Medulla oblongata (tissue), 1 donor: ENCODE measurements around the gene CBFA2T2.
"Not testable (repeated sequence)": the region's sequence is repeated elsewhere in the genome, so short reads cannot be mapped to it uniquely, and the experiment has no call there.

Experiments
- DNase-seq: peaks from one replicate; pipeline ENCODE4 v3.0.0-alpha.2; 2015; ENCODE audit errors: extremely low spot score

The CBFA2T2 gene

DNA sequence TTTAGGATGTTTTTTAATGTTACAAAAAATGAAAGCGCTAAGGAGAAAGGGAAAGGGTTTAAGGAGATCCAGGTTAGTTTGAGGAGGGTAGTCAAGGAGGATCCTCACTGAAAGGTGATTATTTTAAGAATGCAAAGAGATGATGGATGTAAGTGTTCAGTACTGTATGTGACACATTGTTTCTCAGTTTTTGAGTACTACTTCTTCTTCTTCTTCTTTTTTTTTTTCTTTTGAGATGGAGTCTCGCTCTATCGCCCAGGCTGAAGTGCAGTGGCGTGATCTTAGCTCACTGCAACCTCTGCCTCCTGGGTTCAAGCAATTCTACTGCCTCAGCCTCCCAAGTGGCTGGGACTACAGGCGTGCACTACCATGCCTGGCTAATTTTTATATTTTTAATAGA, 83.4 kb downstream of the CBFA2T2 start:
- not testable (repeated sequence) for DNase-seq

DNA sequence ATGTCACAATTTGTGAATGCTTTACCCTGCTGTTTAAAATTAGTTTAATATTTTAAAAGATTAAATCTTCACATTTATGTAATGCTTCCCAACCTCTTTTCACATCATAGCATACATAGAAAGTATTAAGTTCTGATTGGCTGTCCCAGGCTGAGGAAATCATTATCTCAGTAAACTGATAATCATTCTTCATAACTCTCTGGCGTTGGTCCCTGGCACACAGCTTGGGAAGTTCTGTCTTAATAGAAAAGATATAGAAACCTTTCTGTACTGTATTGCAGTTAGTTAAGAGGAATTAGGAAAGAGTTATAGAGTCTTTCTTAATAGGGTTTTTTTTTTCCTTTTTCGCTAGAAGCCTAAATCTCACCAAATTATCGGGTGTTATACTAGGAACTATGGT, 85.4 kb downstream of the CBFA2T2 start:
- DNase-seq: no peak

DNA sequence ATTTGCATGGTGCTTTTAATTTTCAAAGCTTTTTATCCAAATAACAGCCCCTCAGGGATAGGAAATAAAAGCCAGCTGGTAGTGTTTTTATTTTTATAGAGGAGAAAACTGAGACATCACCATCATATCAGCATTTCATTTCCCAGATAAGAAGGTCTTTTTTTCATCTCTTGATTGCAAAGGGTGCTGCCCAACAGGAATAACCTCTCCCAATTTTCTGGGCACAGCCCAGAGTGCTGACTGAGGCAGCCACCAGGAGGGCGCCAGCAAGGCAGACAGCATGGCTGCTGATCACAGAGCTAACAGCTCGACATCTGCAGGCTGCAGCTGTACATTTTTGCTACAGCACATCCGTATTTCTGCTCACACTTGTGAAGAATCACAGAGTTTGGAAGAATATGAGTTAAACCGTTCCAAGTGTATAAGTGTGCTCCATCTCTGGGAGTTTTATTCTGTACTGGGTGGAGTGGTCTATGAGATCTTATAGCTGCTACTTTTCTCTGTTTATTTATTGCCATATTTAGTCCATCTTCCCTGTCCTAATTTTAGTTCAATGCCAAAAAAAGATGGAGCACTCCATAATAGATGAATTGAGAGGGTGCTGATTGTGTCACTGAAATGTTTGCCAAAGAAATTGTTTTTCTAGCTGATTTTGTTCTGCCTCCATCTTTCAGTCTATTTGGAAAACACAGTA, 86.7 kb downstream of the CBFA2T2 start:
- no peak for DNase-seq

DNA sequence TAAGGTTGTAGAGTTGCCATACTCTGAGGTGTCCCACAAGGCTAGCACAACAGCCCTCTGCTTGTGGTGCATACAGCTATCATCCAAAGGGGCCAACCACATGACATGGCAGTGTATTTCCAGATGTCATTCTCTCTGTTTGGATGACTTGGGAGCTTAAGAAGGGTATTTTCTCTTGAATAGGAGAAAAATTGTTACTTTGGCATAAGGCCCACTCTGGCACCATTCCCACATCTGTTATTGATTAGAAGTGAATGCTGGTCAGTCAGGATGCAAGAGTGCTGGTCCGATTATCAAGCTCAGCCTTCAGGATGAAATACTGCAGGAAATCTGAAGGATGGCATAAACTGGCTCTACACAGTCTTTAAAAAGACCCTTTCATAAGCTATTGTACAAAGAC, 88.6 kb downstream of the CBFA2T2 start:
- no peak for DNase-seq

DNA sequence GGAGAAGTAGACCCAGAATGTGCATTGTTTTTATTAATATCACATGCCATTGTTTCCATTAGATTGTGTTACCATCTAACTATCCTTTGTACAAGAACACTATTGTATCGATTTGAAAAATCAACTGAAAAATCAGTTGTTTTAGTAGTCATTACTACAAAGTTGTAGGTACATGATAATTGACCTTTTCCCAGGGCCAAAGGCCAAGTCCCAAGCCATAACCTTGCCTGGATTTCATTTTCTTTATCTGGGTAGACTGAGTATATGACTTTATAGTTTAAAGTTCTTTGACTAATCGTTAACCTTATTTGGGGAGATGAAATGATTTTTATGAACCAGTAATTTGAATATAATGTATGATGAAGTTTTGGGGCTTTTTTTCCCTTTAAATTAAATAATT, 93.2 kb downstream of the CBFA2T2 start:
- no peak for DNase-seq

DNA sequence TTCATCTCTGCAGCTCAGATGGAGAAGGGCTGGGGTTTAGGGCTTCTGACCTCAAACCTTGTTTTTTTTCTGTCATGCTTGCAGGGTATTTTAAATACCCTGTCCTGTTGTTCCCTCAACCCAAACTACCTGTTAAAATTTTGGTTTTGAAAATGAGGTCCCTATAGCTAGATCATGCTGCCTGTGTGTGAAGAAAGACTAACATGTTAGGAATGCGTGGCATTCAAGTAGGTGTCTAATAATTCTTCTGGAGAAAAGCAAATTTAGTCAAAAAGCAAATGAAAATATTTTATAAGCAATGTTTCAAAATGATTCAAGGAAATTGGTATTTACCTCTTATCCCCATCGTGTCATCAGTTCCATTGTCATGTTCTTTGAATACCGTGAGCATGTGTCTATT, 95.1 kb downstream of the CBFA2T2 start:
- no peak for DNase-seq

DNA sequence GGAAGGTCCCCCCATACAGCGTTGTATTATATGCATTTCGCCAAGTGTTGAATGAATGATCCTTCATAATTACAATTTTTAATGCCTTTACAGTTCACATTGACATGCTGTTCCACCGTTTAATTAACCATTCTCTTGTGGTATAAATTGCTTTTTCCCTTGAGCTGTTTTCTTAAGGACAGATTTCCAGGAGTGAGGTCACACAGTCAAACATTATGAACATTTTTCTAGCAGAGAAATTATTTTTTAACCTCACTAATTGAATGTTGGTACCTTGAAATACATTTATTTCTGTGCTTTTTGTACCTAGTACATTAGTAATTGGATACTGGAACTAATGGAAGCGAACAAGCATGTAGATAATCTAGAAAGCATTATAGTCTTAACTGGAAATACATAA, 95.5 kb downstream of the CBFA2T2 start:
- no peak for DNase-seq

DNA sequence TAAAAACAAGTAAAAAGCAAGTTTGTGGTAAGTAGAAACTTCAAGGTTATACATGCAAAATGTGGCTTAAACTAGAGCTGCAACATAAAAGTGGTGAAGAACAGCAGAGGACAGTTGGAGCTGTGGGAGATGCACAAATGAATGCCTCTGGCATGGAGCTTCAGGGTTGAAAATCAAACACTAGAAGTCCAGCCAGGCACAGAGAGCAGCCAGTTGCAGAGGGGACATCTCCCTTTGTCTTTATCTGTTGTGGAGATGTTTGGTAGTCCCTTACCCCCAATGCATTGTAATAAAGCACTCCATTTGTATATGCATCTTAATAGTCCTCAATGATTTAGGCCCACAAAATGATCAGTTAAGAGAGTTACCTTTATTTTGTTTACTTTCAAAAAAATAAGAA, 99.2 kb downstream of the CBFA2T2 start:
- DNase-seq: no peak

DNA sequence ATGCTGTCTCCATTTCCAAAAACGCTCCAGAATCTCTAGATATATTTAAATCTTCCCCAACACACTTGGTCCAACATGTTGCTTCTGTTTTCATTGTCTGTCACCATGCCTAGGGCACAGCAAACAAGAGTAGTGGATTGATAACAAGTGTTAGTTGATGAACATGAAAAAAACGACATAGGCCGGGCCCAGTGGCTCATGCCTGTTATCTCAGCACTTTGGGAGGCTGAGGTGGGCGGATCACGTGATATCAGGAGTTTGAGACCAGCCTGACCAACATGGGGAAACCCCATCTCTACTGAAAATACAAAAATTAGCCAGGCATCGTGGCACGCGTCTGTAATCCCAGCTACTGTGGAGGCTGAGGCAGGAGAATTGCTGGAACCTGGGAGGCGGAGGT, 102.0 kb downstream of the CBFA2T2 start:
- not testable (repeated sequence) for DNase-seq

DNA sequence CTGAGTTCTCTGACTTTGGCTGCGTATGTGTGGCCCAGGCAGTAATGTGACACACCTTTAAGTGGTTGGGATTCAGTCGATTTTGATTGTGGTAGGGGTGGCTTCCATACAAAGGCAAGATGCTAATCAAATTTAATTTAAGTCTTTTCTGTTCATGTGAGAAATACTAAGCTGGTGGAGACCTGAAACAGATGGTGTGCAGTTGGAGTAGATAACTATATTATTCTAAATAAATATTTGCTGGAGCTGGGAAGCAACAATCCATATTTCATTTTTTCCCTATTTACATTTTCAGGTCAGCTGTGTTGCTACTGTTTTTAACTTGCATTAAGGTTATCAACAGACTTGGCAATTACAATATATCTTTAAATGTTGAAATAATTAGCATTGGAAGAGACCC, 104.8 kb downstream of the CBFA2T2 start:
- DNase-seq: no peak

DNA sequence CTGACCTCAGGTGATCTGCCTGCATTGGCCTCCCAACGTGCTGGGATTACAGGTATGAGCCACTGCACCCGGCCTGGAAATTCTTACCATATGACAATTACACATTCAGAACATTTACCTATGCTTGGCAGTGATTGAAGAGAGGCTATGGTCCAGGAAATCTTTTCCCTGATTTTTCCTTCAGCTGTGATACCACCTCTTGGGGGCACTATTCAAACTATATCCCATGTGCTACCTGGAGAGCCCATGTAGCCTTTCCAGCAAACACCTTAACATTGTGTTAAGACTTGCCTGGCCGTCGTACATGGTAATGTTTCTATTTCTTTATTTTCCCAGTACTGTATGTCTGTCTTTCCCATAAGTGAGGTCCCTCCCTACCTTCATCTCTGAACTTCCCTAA, 110.5 kb downstream of the CBFA2T2 start:
- DNase-seq: no peak

DNA sequence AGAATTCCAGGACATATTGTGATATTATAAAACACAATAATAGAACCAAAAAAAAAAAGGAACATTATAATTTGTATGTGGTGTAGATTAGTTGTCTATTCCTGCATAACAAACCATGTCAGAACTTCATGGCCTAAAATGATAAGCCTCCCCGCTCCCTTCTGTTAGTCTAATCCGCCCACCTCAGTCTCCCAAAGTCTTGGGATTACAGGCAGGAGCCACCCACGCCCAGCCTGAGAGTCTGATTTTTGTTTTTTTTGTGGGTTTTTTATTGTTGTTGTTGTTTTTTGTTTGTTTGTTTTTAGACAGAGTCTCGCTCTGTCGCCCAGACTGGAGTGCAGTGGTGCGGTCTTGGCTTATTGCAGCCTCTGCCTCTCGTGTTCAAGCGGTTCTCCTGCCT, 111.1 kb downstream of the CBFA2T2 start:
- DNase-seq: no peak

DNA sequence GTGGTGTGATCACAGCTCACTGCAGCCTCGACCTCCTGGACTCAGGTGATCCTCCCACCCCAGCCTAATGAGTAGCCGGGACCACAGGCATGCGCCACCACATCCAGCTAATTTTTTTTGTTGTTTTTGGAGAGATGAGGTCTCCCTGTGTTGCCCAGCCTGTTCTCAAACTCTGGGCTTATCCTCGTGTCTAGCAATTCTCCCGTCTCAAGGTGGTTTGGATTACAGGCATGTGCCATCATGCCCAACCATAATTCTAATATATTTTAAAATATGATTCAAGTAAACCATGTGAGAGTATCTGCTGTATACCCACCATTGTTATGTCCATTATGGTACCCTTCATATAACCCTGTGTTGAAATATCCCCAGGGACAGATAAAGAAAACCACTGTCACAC, 112.0 kb downstream of the CBFA2T2 start:
- DNase-seq: no peak

DNA sequence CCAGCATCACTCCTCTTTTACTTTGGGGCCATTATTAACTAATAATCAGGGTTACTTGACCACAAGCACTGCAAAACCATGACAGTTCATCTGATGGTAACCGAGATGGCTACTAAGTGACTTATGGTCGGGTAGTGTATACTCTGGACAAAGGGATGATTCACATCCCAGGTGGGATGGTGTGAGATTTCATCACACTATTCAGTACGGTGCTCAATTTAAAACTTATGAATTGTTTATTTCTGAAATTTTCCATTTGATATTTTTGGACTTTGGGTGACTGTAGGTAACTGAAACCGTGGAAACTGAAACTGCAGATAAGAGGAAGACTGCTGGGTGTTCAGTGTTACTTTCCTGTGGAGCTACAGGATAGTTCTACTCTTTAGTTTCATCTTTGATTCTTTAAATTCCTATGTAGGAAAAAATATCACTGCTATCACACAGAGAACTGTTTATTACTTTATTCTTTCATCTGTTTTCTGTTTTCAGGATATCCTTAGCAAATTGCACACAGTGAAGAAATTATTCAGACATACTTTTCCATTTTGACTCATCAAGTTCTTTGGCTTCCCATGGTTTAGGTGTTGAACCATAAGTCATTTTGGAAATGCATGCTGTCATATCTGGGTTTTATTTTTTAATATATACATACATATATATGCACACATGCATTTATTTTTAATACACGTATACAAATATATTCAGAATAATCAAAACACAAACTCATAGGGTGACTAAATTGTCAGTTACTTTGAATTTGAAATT, 113.1 kb downstream of the CBFA2T2 start:
- no peak for DNase-seq

DNA sequence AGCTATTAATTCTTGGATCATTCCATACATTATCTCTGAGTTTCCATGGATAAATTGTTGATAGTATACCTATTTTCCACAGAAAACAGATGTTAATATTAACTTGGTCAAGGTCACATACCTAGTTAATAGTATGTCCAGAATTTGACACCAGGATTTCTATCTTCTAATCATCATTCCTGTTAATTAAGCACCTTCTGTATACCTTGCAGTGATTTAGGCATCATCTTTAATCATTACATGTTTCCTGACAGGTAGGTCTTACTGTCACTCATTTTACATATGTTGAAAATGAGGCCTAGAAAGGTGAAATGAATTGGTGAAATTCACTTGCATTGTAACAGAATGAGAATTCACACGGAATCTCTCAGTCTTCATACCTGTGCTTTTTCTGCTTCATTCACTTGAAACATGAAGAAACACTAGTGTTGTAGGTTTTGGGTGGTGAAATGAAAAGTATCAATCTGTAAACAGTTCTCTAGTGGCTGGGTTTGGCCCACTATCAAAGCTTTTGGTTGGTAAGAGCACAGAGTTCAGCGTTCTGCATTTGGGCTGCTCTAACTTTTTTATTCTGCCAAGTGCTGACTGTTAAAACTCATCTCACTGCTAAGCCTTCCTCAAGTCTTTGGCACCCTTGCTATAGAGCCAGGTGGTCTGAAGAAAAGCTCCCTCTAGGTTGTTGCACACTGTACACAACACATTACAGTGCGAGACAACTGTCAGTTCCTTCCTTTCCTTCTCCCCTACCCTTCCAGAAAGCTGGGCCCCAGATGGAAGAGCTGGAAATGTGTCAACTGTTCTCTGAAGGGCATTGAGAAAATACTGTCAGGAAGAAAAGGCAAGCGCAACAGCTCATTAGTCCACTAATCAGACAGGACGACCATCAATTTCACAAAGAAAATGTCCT, 114.4 kb downstream of the CBFA2T2 start:
- peak; percentile 51 for DNase-seq

DNA sequence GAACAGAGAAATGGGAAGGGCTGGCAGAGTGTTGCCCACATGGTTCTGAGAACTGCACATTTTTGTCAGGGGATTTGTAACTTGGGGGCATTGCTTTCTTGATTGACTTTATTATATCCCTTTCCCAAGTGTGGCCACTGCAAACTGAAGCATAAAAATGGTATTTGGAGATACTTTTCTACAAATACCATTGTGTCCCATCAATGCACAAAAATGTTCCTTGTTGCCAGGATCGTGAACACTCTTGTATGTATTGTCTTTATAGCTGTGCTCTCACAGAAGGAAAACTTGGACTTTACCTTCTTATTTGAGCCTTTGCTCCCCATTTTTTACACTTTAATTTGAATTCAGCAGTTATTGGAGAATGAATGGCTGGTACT, 115.1 kb downstream of the CBFA2T2 start:
- DNase-seq: no peak

DNA sequence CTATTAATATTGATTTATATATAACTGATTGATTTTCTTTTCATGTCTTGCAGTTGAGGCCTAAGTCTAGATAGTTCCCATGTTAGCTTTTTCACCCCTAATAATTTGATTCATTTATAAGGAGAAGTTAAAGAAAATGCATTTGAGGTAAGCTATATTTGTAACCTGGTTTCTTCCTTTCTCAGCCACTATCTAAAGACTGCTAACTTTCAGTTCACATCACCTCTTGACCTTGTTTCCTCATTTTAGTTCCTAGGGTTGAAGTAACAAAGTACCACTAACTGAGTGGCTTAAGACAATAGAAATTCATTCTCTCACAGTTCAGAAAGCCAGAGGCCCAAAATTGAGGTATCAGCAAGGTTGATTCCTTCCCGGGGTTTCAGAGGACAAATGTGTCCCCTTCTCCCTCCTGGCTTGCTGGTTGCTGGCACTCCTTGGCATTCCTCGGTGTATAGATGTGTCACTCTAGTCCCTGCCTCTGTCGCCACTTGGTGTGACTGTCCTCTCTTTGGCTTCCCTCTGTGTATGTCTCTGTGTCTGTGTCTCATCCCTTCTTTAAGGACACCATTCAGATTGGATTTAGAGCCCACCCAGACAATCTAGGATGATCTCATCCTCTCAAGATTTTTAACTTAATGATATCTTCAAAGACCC, 116.3 kb downstream of the CBFA2T2 start:
- no peak for DNase-seq

DNA sequence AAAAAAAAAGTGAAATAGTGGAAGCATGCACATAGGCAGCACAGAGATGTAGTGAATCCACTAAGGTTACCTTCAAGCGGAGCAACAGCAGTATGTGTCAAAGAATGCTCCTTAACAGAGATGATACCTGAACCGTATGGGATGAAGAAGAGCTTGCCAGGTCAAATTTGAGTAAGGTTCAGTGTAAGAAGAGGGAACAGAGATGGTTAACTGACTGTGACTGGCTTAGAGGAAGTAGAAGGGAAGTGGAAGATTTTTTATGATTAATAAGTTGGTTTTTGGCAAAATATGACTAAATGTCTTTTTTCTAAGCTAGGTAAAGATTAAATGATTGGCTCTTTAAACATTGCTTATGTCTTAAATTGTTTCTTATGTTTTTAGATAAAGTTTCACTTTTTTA, 119.6 kb downstream of the CBFA2T2 start:
- no peak for DNase-seq

DNA sequence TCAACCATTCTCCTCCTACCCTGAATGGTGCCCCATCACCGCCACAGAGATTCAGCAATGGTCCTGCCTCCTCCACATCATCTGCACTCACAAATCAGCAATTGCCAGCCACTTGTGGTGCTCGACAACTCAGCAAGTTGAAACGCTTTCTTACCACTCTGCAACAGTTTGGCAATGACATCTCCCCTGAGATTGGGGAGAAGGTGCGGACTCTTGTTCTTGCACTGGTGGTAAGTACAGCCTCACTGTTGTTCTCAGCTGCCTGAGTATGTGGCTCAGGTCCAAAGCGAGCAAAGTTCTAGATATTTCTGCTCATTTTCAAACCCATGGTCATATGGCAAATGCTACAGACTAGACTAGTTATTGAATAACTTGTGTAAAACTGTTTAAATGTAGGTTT, 121.2 kb downstream of the CBFA2T2 start:
- no peak for DNase-seq

DNA sequence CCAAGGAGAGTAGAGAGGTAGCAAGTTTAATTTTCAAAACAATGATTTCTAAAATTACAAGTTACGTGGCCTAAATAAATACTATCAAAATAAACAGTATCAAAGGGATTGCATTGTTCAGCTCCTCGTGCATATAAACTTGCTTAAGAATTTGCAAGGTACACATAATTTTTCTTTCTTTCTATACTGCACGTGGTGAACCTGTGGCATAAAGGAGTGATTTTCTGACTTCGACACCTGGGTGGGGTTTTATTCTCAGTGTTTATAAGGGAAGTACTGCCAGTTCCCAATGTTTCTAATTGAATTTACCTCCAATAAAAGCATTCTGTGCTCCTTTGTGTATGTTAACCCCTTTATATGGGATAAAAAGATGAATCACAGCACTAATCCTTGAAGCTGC, 122.1 kb downstream of the CBFA2T2 start:
- DNase-seq: no peak

DNA sequence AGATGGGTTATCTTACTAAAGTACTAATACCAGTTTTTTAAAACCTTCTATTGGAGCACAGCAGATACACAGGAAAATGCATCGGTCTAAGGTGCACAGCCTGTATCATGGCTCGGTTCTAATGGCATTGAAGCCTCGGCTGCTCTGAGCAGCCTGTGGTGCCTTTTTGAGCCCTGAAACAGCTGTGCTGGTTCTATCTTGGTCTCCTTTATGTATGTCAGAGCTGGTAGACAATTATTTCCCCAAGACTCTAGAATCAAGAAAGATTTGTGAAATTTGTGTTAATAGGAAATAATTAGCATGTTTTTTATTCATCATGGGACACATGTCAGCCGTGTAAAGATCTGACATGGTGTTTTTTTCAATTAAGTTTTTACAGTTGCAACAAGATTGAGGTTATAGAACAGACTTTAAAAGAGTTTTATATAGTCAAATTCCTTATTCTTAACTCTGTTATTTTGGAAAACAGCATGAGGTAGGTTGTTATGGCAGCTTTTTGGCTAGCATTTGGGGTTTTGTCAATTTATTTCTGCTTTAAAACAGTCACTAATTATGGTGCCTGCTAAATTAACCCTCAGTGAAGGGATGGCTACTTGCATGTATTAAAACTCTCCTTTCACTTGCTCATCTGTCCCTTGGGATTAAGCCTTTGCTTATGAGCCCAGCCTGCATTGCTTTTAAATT, 132.0 kb downstream of the CBFA2T2 start:
- no peak for DNase-seq
